ENCODE measurements around the gene HNRNPL. TPM values are rescaled to one million over a fixed set of nuclear protein-coding genes. Genes with fewer than 3 reads are reported as not detected.

Gene HNRNPL
- total and polyA plus RNA-seq, 9 of the 15 experiments (the other 6 are each of a cell fraction or from before 2014, with no cell fraction given): 39.5 to 610 (median 299) TPM

- TF ChIP-seq, protein P1, sequence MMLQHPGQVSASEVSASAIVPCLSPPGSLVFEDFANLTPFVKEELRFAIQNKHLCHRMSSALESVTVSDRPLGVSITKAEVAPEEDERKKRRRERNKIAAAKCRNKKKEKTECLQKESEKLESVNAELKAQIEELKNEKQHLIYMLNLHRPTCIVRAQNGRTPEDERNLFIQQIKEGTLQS (IDR thresholded peaks at IDR 0.05): peak; percentile 15; the same call in 1 of the 2 replicates
- TF ChIP-seq, protein P1 (CRISPR knock-in tag; conservative IDR thresholded peaks at IDR 0.05): no peak
- TF ChIP-seq CHD4 (IDR thresholded peaks at IDR 0.05; ENCODE audit: insufficient read depth, insufficient replicate concordance, low read depth, low read length, poor library complexity, severe bottlenecking) (no peak), MBD2 (IDR thresholded peaks at IDR 0.05; ENCODE audit: borderline replicate concordance, low read depth) (no peak), BDP1 (IDR thresholded peaks at IDR 0.05; ENCODE audit: insufficient read depth, insufficient read length) (no peak), MYC (IDR thresholded peaks at IDR 0.05; ENCODE audit: low read depth, low read length) (peak; percentile 59; the same call in 1 of the 2 replicates), MYC (CRISPR knock-in tag; IDR thresholded peaks at IDR 0.05; ENCODE audit: borderline replicate concordance, low read depth) (no peak), MXI1 (IDR thresholded peaks at IDR 0.05; ENCODE audit: low read depth, low read length) (no peak), HMGN3 (IDR thresholded peaks at IDR 0.05; ENCODE audit: borderline replicate concordance, extremely low read depth, insufficient read length, low read depth, low read length) (no peak), RAD21 (CRISPR knock-in tag; conservative IDR thresholded peaks at IDR 0.05 in 1 of 2, IDR thresholded peaks at IDR 0.05 in 1 of 2) (peak in 1 of 2 experiments; percentile 38; a peak in 2 of 4 replicates), SMARCA5 (IDR thresholded peaks at IDR 0.05) (peak; percentile 61), CBX8 (IDR thresholded peaks at IDR 0.05; ENCODE audit: borderline replicate concordance, extremely low read depth, low read depth, low read length, poor library complexity, severe bottlenecking) (no peak), ZNF740 (CRISPR knock-in tag; IDR thresholded peaks at IDR 0.05) (no peak), ZNF740 (tag; IDR thresholded peaks at IDR 0.05) (no peak), NCOR1 (IDR thresholded peaks at IDR 0.05) (peak; percentile 90), PTBP1 (IDR thresholded peaks at IDR 0.05; ENCODE audit: low read depth, low read length) (no peak), SOX6 (IDR thresholded peaks at IDR 0.05) (peak; percentile 83), NFIC (IDR thresholded peaks at IDR 0.05) (peak; percentile 60), CXXC5 (CRISPR knock-in tag; IDR thresholded peaks at IDR 0.05) (peak; percentile 69), CHCHD3 (CRISPR knock-in tag; IDR thresholded peaks at IDR 0.05) (no peak), PHTF2 (CRISPR knock-in tag; IDR thresholded peaks at IDR 0.05) (no peak), ELF1 (tag; IDR thresholded peaks at IDR 0.05) (no peak), PKNOX1 (IDR thresholded peaks at IDR 0.05) (peak; percentile 41; the same call in 1 of the 2 replicates), ZSCAN32 (CRISPR knock-in tag; IDR thresholded peaks at IDR 0.05) (no peak)
- TF ChIP-seq, protein P2, sequence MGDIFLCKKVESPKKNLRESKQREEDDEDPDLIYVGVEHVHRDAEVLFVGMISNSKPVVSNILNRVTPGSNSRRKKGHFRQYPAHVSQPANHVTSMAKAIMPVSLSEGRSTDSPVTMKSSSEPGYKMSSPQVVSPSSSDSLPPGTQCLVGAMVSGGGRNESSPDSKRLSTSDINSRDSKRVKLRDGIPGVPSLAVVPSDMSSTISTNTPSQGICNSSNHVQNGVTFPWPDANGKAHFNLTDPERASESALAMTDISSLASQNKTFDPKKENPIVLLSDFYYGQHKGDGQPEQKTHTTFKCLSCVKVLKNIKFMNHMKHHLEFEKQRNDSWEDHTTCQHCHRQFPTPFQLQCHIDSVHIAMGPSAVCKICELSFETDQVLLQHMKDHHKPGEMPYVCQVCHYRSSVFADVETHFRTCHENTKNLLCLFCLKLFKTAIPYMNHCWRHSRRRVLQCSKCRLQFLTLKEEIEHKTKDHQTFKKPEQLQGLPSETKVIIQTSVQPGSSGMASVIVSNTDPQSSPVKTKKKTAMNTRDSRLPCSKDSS (IDR thresholded peaks at IDR 0.05; ENCODE audit: low read depth, partially characterized antibody): no peak
Measured at GRCh38 chr19:38819231-38819920, 30.4 kb downstream of the HNRNPL start (continued).
